Mucosa of rectum (tissue), 2 donors: Measurements from ENCODE around the gene SMOC2.
A peak's percentile ranks its signal among the peaks of the same experiment; 100 is the strongest.
"Not testable (repeated sequence)": the region's sequence is repeated elsewhere in the genome, so short reads cannot be mapped to it uniquely, and the experiment has no call there.

Experiments
- H3K27ac ChIP-seq, 2 donors: one replicate each; pipeline ENCODE4 v1.7.0; 2013; ENCODE audit warnings: inconsistent platforms in 2 of 2, low read depth in 2 of 2, low read length in 2 of 2
- H3K27me3 ChIP-seq, 2 donors: one replicate each; pipeline ENCODE4 v1.7.0; 2013; ENCODE audit warnings: low read length in 2 of 2; ENCODE audit not compliant: control insufficient read depth in 2 of 2, insufficient read depth in 2 of 2
- H3K36me3 ChIP-seq, 2 donors: one replicate each; pipeline ENCODE4 v1.7.0; 2013; ENCODE audit warnings: low read length in 2 of 2; ENCODE audit not compliant: control insufficient read depth in 2 of 2, insufficient read depth in 2 of 2
- H3K4me1 ChIP-seq, 2 donors: one replicate each; pipeline ENCODE4 v1.7.0; 2013; ENCODE audit warnings: low read length in 2 of 2, mild to moderate bottlenecking in 1 of 2; ENCODE audit not compliant: control insufficient read depth in 2 of 2, insufficient read depth in 2 of 2
- H3K4me3 ChIP-seq, 2 donors: one replicate each; pipeline ENCODE4 v1.7.0; 2013; ENCODE audit warnings: low read length in 2 of 2
- H3K9ac ChIP-seq, 2 donors: one replicate each; pipeline ENCODE4 v1.7.0; 2013; ENCODE audit warnings: low read length in 2 of 2, low read depth in 1 of 2, mild to moderate bottlenecking in 1 of 2
- H3K9me3 ChIP-seq, 2 donors: one replicate each; pipeline ENCODE4 v1.7.0; 2013; ENCODE audit warnings: low read length in 2 of 2; ENCODE audit not compliant: control insufficient read depth in 2 of 2
- donor health status: healthy.
- donor health status: Normal muscosa, but diverticular disease.

SMOC2 gene

GRCh38 chr6:168671028-168671862 is 230.3 kb downstream of the SMOC2 start:
- Histone ChIP-seq H3K9me3 (no peaks in the 10 kb centered on the region), H3K9ac (peak overlapping the region in 1 of 2 donors; percentile 39), H3K27me3 (no peaks in the 10 kb centered on the region), H3K36me3 (no peaks in the 10 kb centered on the region), H3K4me1 (peaks cover 11 to 13% of the 10 kb centered on the region in 2 donors), H3K4me3 (no peak overlapping the region), H3K27ac (peak overlapping the region; percentile 63 to 81)

- Histone ChIP-seq H3K9ac (peak overlapping the region in 1 of 2 donors; percentile 39), H3K36me3 (no peaks in the 10 kb centered on the region), H3K27me3 (no peaks in the 10 kb centered on the region), H3K9me3 (no peaks in the 10 kb centered on the region), H3K4me3 (no peak overlapping the region), H3K27ac (peak overlapping the region; percentile 63 to 81), H3K4me1 (peaks cover 11 to 13% of the 10 kb centered on the region in 2 donors)
Measured at GRCh38 chr6:168671863-168672546, 231.0 kb downstream of the SMOC2 start.

- peaks cover 11 to 13% of the 10 kb centered on the region in 2 donors for H3K4me1 ChIP-seq
- no peaks in the 10 kb centered on the region for H3K9me3 ChIP-seq
- H3K36me3 ChIP-seq, result no peaks in the 10 kb centered on the region
- no peak overlapping the region for H3K9ac ChIP-seq
- no peak overlapping the region for H3K27ac ChIP-seq
- no peaks in the 10 kb centered on the region for H3K27me3 ChIP-seq
- no peak overlapping the region for H3K4me3 ChIP-seq
Measured at GRCh38 chr6:168674595-168674994, 233.6 kb downstream of the SMOC2 start.

- H3K9ac ChIP-seq, result no peak overlapping the region
- no peaks in the 10 kb centered on the region for H3K9me3 ChIP-seq
- no peaks in the 10 kb centered on the region for H3K36me3 ChIP-seq
- no peak overlapping the region for H3K4me3 ChIP-seq
- no peak overlapping the region for H3K27ac ChIP-seq
- peaks cover 11 to 13% of the 10 kb centered on the region in 2 donors for H3K4me1 ChIP-seq
- H3K27me3 ChIP-seq, result no peaks in the 10 kb centered on the region
Measured at GRCh38 chr6:168675375-168675774, 234.4 kb downstream of the SMOC2 start.

DNA sequence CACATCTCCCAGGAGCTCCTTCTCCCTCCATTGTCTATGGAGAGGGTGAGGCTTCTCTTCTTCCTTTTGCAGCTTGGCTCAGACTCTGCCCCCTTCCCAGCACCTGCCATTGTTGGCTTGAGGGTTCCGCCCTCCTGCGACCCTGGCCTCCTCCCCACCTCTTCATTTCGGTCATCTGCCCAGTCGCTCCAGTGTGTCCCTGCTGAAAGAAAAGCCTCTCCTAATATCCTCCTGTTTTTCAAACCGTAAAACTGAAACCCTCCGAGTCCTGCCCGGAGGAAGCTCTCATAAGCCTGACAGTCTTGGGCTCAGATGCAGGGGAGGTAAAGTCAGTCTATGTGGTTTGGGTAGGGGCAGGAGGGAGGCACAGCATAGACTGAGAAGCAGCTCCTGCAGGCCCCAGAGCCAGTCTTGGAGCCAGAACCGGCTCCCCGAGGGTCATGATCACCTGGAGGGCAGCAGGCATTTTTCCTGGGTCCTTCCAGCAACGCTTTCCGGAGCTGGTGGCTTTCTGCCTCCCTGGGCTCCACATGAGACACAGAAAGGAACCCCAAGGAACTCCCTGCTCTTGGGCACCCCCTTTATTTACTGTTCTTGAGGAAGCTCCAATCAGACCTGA is 235.1 kb downstream of the SMOC2 start:
- Histone ChIP-seq H3K9ac (no peak overlapping the region), H3K27ac (no peak overlapping the region), H3K27me3 (no peaks in the 10 kb centered on the region), H3K4me1 (peaks cover 11 to 13% of the 10 kb centered on the region in 2 donors), H3K36me3 (no peaks in the 10 kb centered on the region), H3K9me3 (no peaks in the 10 kb centered on the region), H3K4me3 (no peak overlapping the region)

DNA sequence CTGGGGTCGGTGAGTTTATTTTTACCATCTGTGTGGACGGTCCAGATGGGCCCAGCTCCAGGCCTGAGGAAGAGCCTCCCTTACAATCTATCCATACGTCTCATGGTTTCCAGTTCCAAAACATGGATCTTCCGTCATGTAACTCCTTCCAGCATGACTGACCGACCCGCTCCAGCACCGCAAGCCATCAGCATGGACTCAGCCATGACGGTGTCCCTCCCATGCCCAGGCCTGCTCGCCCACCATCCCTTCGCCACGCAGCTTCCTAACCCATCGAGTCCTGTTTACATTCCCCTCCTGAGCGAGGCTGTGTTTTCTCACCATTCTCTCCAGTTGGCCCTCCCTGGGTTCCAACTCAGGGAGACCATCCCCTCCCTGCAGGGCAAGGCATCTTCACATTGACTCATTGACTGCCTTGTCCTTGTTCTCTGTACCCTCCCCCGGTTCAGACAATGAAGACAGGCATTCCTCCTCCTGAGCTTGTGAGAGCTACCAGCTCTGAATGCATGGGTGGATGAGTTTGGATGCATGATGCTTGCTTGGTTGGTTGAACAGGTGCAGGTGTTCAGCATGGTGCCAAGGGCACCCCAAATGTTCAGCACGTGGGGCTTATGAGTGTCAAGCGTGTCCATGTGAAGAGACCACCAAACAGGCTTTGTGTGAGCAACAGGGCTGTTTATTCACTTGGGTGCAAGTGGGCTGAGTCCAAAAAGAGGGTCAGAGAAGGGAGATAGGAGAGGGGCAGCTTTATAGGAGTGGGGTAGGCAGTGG is 235.8 kb downstream of the SMOC2 start:
- no peaks in the 10 kb centered on the region for H3K36me3 ChIP-seq
- H3K27ac ChIP-seq, result no peak overlapping the region
- H3K4me3 ChIP-seq, result no peak overlapping the region
- peaks cover 5 to 6% of the 10 kb centered on the region in 2 donors for H3K4me1 ChIP-seq
- no peaks in the 10 kb centered on the region for H3K9me3 ChIP-seq
- no peak overlapping the region for H3K9ac ChIP-seq
- H3K27me3 ChIP-seq, result no peaks in the 10 kb centered on the region

DNA sequence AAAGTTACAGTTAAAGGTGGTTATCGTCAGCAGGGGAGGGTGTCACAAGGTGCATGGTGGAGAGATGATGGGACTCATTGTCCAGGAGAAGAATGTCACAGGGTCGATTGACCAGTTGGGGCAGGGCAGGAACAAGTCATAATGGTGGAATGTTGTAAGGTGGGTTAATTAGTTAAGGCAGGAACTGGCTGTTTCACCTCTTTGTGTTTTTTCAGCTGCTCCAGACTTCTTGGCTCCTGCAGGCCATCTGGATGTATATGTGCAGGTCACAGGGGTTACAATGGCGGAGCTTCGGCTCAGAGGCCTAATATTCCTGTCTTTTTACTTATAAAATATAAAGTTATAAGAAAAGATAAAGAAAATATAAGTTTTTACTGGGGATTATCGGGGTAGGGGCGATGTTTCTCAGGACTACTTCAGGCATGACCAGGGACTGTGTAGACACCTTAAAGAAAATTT is 236.4 kb downstream of the SMOC2 start:
- H3K9ac ChIP-seq, H3K4me1 ChIP-seq, H3K27me3 ChIP-seq, H3K9me3 ChIP-seq, H3K27ac ChIP-seq, H3K36me3 ChIP-seq, H3K4me3 ChIP-seq: not testable (repeated sequence)

DNA sequence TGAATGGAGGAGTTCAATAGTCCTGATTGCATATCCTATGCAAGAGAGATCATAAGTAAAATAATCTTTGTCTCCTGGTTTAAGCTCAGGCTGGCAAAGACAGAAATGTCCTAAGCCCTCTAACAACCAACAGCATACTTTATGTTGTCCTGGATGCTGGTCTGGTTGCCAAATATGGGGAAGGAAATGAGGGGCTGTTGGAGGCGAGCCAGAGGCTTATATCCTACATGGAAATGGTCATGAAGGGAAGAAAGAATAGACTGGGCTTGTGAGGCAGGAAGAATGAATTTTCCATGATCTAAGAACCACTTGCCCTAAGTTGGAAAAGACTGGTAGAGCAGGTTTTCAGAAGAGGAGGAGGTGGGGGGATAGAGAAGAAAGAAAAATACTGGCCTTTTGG is 237.1 kb downstream of the SMOC2 start:
- no peaks in the 10 kb centered on the region for H3K9me3 ChIP-seq
- H3K36me3 ChIP-seq, result no peaks in the 10 kb centered on the region
- H3K27ac ChIP-seq, result no peak overlapping the region
- no peak overlapping the region for H3K9ac ChIP-seq
- no peaks in the 10 kb centered on the region for H3K4me1 ChIP-seq
- no peak overlapping the region for H3K4me3 ChIP-seq
- H3K27me3 ChIP-seq, result no peaks in the 10 kb centered on the region

GRCh38 chr6:168678588-168678987 is 237.6 kb downstream of the SMOC2 start:
- H3K27me3 ChIP-seq, result no peaks in the 10 kb centered on the region
- H3K4me1 ChIP-seq, result no peaks in the 10 kb centered on the region
- no peak overlapping the region for H3K4me3 ChIP-seq
- no peak overlapping the region for H3K27ac ChIP-seq
- H3K36me3 ChIP-seq, result no peaks in the 10 kb centered on the region
- no peaks in the 10 kb centered on the region for H3K9me3 ChIP-seq
- no peak overlapping the region for H3K9ac ChIP-seq
